K562 (cell line): ENCODE data around the gene HVCN1. TPM values are rescaled to one million over a fixed set of nuclear protein-coding genes. Genes with fewer than 3 reads are reported as not detected.

Experiments
- ARHGAP35 ChIP-seq: fragments of 450-650 bp; IDR thresholded peaks from 2 replicates; pipeline ENCODE4 v1.6.1; 2018; ENCODE audit not compliant: partially characterized antibody
- CXXC5 ChIP-seq: fragments of 250-450 bp; sonication (Bioruptor Pico); IDR thresholded peaks from 2 replicates; pipeline ENCODE4 v1.8.0; 2022; ENCODE audit warnings: inconsistent platforms, mild to moderate bottlenecking, moderate library complexity
- ELF1 ChIP-seq: fragments of 200-800 bp; sonication (Bioruptor generic); IDR thresholded peaks from 2 replicates; pipeline ENCODE4 v1.6.1; 2016; ENCODE audit warnings: missing genetic modification characterization, missing compliant biosample characterization
- EP400 ChIP-seq: fragments of 450-650 bp; IDR thresholded peaks from 2 replicates; pipeline ENCODE4 v1.6.1; 2017; ENCODE audit warnings: antibody characterized with exemption, mild to moderate bottlenecking, moderate library complexity
- LEF1 ChIP-seq: fragments of 450-650 bp; IDR thresholded peaks from 2 replicates; pipeline ENCODE4 v1.6.1; 2016; ENCODE audit warnings: mild to moderate bottlenecking
- MAZ ChIP-seq, 2 experiments: fragments of 450-650 bp in 1 of 2; sonication (generic) in 1 of 2; formaldehyde crosslinking; IDR thresholded peaks in 1 of 2; conservative IDR thresholded peaks in 1 of 2; 2 replicates each; pipeline versions ENCODE4 v1.4.0 to v1.5.0; 2020; ENCODE audit warnings: mild to moderate bottlenecking in 1 of 2, missing genetic modification reagents in 1 of 2
- MEIS2 ChIP-seq: fragments of 450-650 bp; IDR thresholded peaks from 2 replicates; pipeline ENCODE4 v1.6.1; 2014; ENCODE audit warnings: mild to moderate bottlenecking; ENCODE audit not compliant: partially characterized antibody
- PRPF4 ChIP-seq: fragments of 200-400 bp; formaldehyde crosslinking; IDR thresholded peaks from one replicate; pipeline ENCODE4 v1.6.1; 2017; ENCODE audit warnings: low read length, low read depth, mild to moderate bottlenecking; ENCODE audit not compliant: insufficient read depth, poor library complexity, severe bottlenecking
- RBFOX2 ChIP-seq: fragments of 200-400 bp; formaldehyde crosslinking; IDR thresholded peaks from 2 replicates; pipeline ENCODE4 v1.6.1; 2017; ENCODE audit warnings: low read depth, mild to moderate bottlenecking, low read length, moderate library complexity
- RCOR1 ChIP-seq, 2 experiments: IDR thresholded peaks; 2 replicates each; pipeline ENCODE4 v1.6.1; 2012; ENCODE audit warnings: low read depth in 2 of 2, low read length in 2 of 2, borderline replicate concordance in 1 of 2, improper control_type of control experiment in 1 of 2
- SETDB1 ChIP-seq: IDR thresholded peaks from one replicate; pipeline ENCODE4 v1.6.1; 2012; ENCODE audit warnings: low read length, control low read depth, inconsistent platforms
- SUPT5H ChIP-seq: fragments of 450-650 bp; IDR thresholded peaks from 2 replicates; pipeline ENCODE4 v1.6.1; 2016
- TARDBP ChIP-seq: fragments of 450-650 bp; IDR thresholded peaks from 2 replicates; pipeline ENCODE4 v1.6.1; 2016
- TFAP4 ChIP-seq: sonication (generic); formaldehyde crosslinking; IDR thresholded peaks from 2 replicates; pipeline ENCODE4 v1.8.0; 2022; ENCODE audit warnings: missing genetic modification reagents, mild to moderate bottlenecking, moderate library complexity, borderline replicate concordance
- ZBTB34 ChIP-seq: fragments of 250-450 bp; sonication (Bioruptor Pico); IDR thresholded peaks from 2 replicates; pipeline ENCODE4 v1.8.0; 2021; ENCODE audit warnings: mild to moderate bottlenecking, moderate library complexity
- ZFP91 ChIP-seq: sonication (generic); formaldehyde crosslinking; IDR thresholded peaks from 2 replicates; pipeline ENCODE4 v1.8.0; 2022; ENCODE audit warnings: mild to moderate bottlenecking, missing genetic modification reagents
- ZNF592 ChIP-seq: fragments of 450-650 bp; IDR thresholded peaks from 2 replicates; pipeline ENCODE4 v1.6.1; 2017; ENCODE audit warnings: antibody characterized with exemption, mild to moderate bottlenecking
- ZNF644 ChIP-seq: fragments of 200-800 bp; sonication (Bioruptor generic); IDR thresholded peaks from 2 replicates; pipeline ENCODE4 v1.6.1; 2016; ENCODE audit warnings: low read depth, missing genetic modification characterization, missing compliant biosample characterization
- polyA plus RNA-seq, 8 experiments: library from polyadenylated mRNA; depleted of rRNA in 4 of 8; stranded (reverse) in 5 of 8; unstranded in 3 of 8; fragments of >200 nt; fragmentation: Nextera tagmentation in 2 of 8; fragmentation: Illumina TruSeq in 1 of 8; extraction: Ambion mirVana in 2 of 8; extraction: Trizol in 1 of 8; gene quantifications; 2 replicates each; pipeline versions ENCODE4 v1.2.1 to v1.2.3, GENCODE V29; 2011 to 2014; ENCODE audit warnings: inconsistent platforms in 1 of 8, missing spikeins in 1 of 8
- total RNA-seq, 7 experiments: library from RNA; depleted of rRNA in 6 of 7; stranded (reverse); fragments of >200 nt in 6 of 7; fragmentation: Illumina TruSeq in 2 of 7; extraction: Trizol in 2 of 7; gene quantifications; 2 replicates each; pipeline versions ENCODE4 v1.2.1 to v1.2.3, GENCODE V29; 2011 to 2021; ENCODE audit warnings: low replicate concordance in 1 of 7

HVCN1 gene
- total and polyA plus RNA-seq, 9 of the 15 experiments (the other 6 are each of a cell fraction or from before 2014, with no cell fraction given): 0.21 to 1.4 (median 0.74) TPM

GRCh38 chr12:110613771-110614684 lies 74.9 kb downstream of the HVCN1 start, which contains the start of gene TCTN1 (continued):
- TF ChIP-seq ZNF592 (0 out of 2 replicates have a peak, but pooled peaks have one; percentile 13), TFAP4 (CRISPR knock-in tag) (peak; percentile 67; the same call in 1 of the 2 replicates), RBFOX2 (peak; percentile 91), ELF1 (peak; percentile 64), ZNF644 (tag) (no peak), LEF1 (no peak), EP400 (peak; percentile 62; the same call in 1 of the 2 replicates), ZBTB34 (CRISPR knock-in tag) (no peak), CXXC5 (CRISPR knock-in tag) (peak; percentile 83), ZFP91 (CRISPR knock-in tag) (no peak), MEIS2 (peak; percentile 35), RCOR1 (IDR thresholded peaks at IDR 0.05; ENCODE audit: borderline replicate concordance in 1 of 2, low read depth in 2 of 2, low read length in 2 of 2) (peak in 1 of 2 experiments; percentile 74; a peak in 2 of 4 replicates), SUPT5H (peak; percentile 82), MAZ (CRISPR knock-in tag; conservative IDR thresholded peaks at IDR 0.05 in 1 of 2, IDR thresholded peaks at IDR 0.05 in 1 of 2) (peak; percentile 47 to 71; a peak in 3 of 4 replicates), SETDB1 (peak; percentile 74), PRPF4 (no peak), TARDBP (no peak), ARHGAP35 (no peak)
